Measurements from ENCODE around the gene SARNP.

SARNP gene

GRCh38 chr12:55721601-55722213, 95.8 kb downstream of the SARNP start:
- DNase-seq: no peak

DNA sequence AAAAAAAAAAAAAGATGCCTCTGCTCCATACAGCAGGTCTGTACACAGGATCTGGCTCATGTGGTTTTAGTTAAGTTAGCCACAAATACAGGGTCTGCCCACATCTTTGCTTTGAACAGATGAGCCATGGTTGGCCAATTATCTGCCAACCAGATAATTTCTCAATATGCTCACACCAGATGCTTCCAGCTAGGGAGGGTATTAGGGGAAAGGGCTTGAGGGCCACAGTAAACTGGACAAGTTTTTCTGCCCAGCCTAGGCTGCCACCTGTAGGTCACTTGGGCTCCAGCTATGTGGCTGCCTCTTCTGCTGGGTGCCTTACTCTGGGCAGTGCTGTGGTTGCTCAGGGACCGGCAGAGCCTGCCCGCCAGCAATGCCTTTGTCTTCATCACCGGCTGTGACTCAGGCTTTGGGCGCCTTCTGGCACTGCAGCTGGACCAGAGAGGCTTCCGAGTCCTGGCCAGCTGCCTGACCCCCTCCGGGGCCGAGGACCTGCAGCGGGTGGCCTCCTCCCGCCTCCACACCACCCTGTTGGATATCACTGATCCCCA, 96.6 kb downstream of the SARNP start:
- DNase-seq: no peak

DNA sequence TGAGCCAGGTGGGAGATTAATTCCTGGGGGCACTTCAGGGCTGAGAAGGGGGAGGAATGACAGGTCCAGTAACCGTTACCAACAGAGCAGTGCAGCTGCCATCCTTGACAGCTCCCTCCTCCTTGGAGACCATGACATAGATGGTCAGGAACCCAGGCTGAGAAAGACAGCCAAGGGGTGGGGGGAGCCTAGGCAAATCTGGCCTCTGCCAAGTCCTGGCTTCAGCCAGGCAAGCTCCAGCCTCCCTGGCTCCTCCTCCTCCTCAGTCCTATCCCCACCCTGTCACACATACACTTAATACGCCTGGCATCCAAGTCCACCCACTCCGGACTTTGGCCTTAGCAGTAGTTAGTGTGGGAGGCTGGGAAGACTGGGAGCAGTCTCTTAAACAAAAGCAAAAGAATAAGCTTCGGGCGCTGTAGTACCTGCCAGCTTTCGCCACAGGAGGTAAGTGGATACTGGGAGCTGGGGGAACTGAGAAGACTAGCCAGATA, 97.4 kb downstream of the SARNP start, which contains the start of gene RDH5:
TSS of gene RDH5 (plus strand) at position 323 of the 494 bp plus-strand sequence. CDS start 792 bp downstream, outside the sequence.
- DNase-seq: no peak

GRCh38 chr12:55719371-55719770, 98.2 kb downstream of the SARNP start:
- no peak for DNase-seq

DNA sequence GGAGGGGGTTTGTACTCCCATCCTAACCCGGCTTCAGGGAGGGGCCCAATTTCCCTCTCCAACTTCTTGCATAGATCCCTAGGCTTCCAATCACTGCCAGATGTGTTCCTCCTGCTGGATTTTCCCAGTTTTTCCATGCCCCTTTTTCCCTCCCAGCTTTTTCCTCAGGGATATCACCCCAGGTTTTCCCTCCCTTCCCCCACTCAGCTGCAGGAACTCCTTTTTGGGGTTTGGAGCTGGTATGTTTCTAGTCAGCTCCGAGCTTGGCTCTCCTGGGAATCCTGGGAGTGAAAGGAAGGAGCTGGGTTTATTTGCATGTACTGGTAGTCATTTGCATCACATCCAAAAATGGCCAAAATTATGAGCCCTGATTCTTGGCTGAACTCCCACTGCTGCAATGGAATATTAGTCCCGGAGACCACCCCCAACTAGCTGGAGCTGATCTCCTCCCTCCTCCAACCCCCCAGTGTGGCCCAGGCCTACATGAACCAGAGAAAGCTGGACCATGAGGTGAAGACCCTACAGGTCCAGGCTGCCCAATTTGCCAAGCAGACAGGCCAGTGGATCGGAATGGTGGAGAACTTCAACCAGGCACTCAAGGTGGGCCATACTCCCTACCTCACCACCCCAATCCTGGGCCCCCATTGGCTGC, 98.8 kb downstream of the SARNP start:
- DNase-seq: no peak

GRCh38 chr12:55718015-55718414, 99.5 kb downstream of the SARNP start:
- DNase-seq: no peak

DNA sequence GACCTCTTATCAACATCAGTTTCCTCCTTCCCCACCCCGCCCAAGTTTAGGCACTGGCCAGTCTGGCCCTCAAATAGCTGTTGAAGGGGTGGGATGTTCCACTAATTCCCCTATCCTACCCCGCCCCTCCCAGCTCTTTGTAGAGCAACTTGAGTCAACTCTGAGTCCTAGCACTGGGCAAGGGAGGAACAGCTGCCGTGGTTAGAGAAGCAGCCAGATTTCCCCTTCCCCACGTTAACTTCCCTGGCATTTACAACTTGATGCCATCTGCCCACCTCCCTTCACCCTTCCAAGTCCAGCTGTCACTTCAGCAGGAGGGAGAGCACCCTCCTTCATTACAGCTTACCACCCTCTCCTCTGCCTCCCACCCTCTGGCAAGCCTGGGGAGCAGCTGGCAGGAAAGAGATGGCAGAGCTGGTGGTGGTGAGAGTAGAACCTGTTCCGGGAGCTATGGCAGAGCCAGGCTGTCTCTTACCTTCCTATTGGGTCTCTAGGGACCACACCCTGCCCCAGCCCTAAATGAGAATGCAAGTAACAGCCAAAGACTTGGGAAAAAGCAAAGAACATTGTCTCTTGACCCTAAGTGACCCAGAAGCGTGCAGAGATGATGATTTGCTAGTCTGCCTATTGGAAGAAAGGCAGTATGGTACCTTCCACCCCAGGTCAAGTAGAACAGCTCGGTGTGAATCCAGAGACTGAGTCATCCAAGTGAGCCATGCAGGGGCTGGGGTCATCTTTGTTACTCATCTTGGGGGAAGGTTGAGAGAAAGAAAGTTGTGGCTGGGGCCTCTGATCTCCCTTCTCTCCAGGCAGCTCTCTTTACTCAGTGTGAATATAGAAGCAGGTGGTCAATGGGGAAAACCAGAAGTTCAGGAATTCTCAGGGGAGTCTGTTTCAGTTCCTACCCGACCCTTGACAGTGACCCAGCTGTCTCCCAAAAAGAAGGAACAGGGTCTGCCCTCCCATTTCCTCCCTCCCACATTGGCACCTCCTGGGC, 100.2 kb downstream of the SARNP start:
- no peak for DNase-seq

GRCh38 chr12:55716582-55716957, 101.0 kb downstream of the SARNP start:
- DNase-seq: no peak

- DNase-seq: peak; percentile 94
These were observed 101.5 kb downstream of the SARNP start, which contains the start of gene BLOC1S1 for GRCh38 chr12:55715833-55716581. Gene BLOC1S1, plus strand, starts transcription at chr12:55716046. Its CDS starts 6 bp downstream, at chr12:55716052.

DNA sequence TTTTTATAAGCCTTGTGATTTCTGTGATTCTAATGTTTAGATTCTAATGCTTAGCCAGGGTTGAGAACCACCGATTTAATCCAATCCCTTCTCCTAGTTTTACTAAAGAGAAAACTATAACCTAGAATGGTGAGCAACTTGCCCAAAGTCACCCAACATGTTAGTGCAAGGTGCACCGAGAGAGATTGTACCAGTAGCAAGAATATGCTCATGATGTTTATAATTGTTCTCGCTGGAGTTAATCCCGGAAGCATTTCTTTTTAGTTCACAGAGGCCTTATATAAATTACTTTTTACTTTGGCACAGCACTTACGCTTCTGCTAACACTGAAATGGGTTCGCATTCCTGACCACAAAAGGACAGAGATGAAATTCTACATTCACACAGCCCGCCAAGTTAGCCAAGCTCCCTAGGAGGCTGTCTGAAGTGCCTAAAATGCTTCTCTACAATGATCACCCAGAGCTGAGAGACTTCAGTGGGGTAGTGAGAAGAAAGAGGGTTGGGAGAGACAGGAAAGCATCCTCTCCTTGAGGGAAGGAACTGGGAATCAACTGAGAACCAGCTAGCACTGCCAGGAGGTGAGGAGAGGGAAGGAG, 102.3 kb downstream of the SARNP start:
- no peak for DNase-seq

DNA sequence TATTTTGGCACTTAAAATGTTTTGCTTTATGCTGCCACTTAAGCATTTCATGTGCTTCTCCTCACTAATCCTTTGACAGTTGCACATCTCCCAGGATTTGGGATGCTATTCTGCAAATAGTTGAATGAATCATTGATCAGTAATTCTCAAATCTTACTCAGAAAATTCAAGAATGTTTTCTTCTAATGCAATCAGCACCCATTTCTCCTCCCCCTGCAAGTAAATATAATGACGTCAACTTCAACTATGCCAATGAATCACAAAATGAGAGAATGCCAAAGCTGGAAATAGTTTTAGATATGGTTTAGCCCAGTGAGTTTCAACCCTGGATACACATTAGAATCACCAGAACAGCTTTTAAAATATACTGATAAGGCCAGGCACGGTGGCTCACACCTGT, 103.8 kb downstream of the SARNP start:
- no peak for DNase-seq

GRCh38 chr12:55712700-55713415, 104.7 kb downstream of the SARNP start:
- no peak for DNase-seq

GRCh38 chr12:55711786-55712553, 105.6 kb downstream of the SARNP start:
- no peak for DNase-seq

DNA sequence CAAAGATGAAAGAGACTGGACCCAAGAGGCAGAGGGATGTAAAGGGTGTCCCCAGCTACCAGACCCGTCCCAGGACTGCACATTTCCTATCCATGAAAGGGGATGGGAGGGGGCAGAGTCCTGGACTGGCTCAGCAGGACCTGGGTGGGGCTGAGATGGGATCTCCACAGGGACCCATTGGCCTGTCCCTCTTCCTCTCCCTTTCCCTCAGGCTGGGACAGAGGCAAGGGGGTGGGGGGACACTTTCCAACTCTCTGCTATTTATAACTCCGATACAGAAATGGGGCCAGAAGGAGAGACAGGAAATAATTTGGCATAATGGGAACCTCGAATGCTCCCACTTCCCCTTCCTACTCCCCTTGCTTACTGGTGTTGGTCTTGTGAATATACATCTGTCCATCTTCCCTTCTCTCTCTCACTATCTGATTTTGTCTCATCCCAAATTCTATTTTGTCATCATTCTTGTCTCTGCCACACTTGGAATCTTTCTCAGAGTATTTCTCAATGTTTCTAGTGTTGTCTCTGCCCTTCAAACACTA, 108.8 kb downstream of the SARNP start:
- no peak for DNase-seq

DNA sequence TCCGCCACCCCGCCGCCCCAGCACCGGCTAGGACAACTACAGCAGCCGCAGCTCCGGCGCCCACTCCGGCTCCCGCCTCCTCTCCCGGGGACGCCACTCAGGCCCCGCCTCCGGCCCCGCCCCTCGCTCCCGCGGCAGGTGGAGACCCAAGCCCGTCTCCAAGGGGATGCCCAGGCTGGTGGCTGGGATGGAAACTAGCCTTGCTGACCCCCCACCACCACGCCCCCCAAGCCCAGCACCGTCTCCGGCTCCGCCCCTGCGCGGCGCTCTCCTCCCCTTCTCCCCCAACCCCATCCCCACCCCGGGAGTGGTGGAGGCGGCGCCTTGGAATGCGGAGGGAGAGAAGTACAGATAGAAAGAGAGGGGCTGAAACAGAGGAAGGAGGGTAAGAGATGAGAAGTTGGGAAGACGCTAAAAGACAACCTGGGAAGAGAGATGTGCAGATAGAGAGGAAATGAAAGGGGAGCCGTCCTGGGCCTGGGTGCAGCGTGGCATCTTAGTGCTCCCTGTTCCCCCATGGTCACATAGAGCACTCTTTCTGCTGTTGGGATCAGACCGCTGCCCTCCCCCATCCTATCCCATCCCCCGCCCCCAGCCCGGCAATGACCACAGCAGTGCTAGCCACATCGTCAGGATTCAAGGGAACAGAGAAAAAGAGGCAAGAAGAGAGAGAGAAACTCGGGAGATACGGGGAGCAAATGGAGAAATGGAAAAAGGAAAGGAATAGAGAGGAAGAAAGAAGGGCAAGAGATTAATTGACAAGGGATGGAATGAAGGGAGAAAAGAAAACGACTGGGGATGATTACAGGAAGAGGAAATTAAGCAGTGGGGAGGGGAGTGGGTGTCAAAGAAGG, 109.5 kb downstream of the SARNP start, which contains the start of gene ITGA7:
TSS of gene ITGA7 (minus strand) at position 64 of the 854 bp plus-strand sequence. CDS start 222 bp downstream, outside the sequence.
- DNase-seq: peak; percentile 66

Measured in stimulated activated CD4-positive, alpha-beta T cell treated with anti-CD3 and anti-CD28 coated beads, Interleukin-4, amount 100 ng/mL, for 24 hours (primary cell).